Umbilical cord (tissue), 2 donors: Measurements from ENCODE around the gene VPS72. TPM values are rescaled to one million over a fixed set of nuclear protein-coding genes. Genes with fewer than 3 reads are reported as not detected.
"Not testable (repeated sequence)": the region's sequence is repeated elsewhere in the genome, so short reads cannot be mapped to it uniquely, and the experiment has no call there.

Experiments
- DNase-seq: peaks from one replicate; pipeline ENCODE4 v3.0.0-alpha.2; 2015; ENCODE audit warnings: low spot score
- total RNA-seq: library from RNA; depleted of rRNA; stranded (reverse); fragments of >200 nt; gene quantifications from one replicate; pipeline ENCODE4 v1.2.3, GENCODE V29; 2014; ENCODE audit warnings: low replicate concordance; ENCODE audit not compliant: insufficient read depth

VPS72 gene
- 61.4 TPM for total RNA-seq

DNA sequence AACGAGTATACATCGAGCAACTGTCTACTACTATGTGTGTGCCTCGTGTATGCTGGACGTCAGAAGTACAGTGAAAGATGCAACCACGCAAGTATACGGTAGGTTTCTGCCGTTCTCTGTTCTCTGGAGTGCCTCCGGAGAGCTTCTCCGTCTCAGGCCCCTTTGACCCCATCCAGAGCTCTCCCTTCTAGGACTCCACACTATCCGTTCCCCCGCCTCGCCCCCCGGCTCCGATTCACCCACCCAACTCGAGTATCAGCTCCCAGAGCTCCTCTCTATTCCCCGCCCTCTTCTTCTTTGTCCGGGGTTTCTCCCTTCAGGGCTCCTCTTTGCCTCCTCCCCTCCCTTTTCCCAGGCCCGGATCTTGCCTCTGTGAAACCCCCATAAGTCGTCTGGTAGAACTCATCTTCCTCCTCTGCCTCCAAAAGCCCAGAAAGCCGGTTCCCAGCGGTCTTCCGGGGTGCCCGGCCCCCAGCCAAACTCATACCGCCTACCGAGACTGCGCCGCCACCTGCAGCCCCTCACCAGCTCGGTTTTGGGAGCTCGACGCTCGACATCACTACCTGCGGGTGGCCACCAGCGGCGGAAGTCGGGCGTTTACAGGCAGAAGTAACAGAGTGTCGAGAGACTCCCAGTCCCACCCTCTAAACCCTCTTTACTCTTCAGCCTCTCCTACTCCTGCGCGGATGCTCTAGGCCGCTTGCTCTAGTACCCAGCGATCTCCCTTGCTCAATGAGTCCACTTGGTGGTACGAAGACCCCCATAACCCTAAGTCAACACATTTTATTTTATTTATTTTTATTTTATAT lies at the start of gene VPS72:
Gene VPS72, minus strand, starts transcription at position 561 of the 809 bp plus-strand sequence. Its CDS starts 76 bp downstream, at position 485.
- DNase-seq, result peak; percentile 95

- DNase-seq, result no peak
Measured at GRCh38 chr1:151238467-151238739, 48.4 kb upstream of the VPS72 start.

- no peak for DNase-seq
Measured at GRCh38 chr1:151237678-151238466, 47.9 kb upstream of the VPS72 start.

- DNase-seq, result no peak
Measured at GRCh38 chr1:151235235-151235634, 45.2 kb upstream of the VPS72 start.

DNA sequence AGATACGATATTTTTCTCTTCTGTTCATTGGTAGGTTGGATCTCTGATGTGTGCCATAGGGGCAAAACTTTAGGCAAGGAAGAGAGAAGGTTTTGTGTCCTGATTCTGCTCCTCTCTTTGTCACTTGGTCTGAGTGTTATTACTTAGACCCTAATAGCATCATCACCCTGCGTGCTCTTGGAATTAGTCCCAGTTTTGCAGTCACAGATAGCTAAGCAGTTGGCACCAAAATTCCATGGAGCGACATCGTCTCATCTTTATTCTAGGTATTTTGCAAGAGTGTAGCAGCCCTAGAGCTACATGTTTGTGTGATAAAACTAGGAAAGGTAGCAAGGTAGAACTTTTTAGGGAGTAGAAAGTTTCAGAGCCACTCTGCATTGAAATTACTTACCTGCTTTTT lies 32.1 kb upstream of the VPS72 start:
- no peak for DNase-seq

- DNase-seq, result no peak
Measured at GRCh38 chr1:151221616-151222015, 31.6 kb upstream of the VPS72 start.

- DNase-seq, result no peak
Measured at GRCh38 chr1:151213560-151213959, 23.6 kb upstream of the VPS72 start.

DNA sequence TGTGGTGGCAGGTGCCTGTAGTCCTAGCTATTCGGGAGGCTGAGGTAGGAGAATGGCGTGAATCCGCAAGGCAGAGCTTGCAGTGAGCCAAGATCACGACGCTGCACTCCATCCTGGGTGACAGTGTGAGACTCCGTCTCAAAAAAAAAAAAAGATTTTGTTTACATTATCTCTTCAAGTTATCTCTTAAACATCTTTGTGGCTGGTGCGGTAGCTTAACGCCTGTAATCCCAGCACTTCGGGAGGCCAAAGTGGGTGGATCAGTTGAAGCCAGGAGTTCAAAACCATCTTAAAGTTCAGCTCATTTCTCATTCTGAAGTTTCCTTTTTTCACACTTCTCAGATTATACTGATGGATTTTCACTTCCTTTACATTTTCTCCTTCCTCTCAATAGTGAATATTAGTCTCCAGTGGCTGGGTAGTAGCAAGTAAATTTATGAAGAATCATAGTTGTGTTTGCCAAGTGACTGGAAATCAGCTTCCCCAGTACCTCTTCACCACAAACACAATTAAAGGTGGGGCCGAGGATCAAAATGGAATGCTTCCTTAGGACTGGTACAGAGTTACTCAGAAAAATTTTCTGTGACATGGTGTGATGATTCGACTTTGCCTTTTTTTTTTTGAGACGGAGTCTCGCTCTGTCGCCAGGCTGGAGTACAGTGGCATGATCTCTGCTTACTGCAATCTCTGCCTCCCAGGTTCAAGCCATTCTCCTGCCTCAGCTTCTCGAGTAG lies 22.1 kb upstream of the VPS72 start:
- no peak for DNase-seq

DNA sequence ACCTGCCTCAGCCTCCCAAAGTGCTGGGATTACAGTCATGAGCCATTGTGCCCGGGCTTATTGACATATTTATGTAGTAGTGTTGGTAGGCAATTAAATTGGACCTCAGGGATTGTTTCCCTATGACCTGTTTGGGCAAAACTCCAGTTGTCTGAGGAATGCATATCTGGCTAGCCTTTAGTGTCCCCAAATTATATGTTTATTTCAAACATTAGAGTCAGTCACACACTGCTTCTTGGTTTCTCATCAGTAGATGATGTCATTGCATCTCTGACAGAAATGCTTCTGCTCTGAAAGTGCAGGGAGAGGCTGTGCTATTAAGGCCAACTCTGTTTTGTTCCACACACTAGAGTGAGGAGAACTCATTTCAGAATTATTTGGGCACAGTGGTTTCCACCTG lies 20.8 kb upstream of the VPS72 start:
- DNase-seq, result no peak

DNA sequence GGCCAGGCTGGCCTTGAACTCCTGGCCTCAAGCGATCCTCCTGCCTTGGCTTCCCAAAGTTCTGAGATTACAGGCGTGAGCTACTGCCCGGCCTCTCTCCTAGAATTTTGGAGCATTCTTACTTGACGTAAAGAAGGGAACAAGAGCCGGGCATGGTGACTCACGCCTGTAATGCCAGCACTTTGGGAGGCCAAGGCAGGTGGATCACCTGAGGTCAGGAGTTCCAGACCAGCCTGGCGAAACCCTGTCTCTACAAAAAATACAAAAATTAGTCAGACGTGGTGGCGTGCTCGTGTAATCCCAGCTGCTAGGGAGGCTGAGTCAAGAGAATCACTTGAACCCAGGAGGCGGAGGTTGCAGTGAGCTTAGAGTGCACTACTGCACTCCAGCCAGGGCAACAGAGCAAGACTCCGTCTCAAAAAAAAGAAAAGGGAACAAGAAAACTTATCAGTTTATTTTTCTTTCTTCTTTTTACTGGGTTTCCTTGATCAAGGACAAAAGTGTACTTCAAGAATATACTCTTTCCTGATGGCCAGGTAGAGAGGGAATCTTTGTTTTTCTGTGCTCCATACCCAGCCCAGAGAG lies 15.5 kb upstream of the VPS72 start:
- DNase-seq, result not testable (repeated sequence)

GRCh38 chr1:151199873-151200581 lies 10.0 kb upstream of the VPS72 start:
- DNase-seq, result peak; percentile 67

DNA sequence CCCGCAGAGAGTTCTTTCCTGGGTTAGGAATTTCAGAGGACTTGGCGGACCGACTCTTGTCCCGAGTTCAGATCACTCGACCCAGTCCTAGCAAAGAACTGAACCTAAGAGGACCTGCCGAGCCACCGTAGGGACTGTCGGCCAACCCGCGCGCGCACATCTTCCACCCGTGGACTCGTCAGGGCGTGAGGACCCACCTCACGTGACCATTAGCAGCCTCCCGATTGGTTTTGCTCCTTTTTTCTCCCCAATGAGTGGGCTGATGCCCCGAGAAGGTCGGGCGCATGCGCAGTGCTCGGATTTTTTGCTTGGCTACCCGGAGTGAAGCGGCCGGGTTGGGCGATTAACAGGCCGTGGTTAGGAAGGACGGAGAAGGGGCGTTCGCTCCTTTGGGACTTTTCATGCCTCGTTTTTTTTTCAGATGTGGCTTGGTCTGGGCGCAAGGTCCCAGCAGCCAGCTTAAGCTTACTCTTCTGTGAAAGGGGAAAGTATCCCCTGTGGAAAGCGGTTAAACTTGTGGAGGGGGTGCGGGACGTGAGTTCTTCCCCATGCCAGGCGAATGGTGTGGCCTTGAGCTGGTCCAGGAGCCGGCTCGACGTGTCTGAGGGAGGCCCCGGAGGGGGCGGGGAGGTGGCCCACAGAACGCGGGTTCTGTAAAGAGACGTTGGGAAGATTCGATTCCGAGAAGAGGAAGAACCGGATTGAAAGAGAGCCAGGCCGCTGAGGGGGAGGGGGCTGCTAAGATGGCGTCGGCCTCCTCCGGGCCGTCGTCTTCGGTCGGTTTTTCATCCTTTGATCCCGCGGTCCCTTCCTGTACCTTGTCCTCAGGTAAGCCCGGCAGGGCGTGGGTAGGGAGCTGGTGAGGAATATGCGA lies 8.5 kb upstream of the VPS72 start, which contains the start of gene PIP5K1A:
Gene PIP5K1A, plus strand, starts transcription at position 299 of the 874 bp plus-strand sequence. Its CDS starts 445 bp downstream, at position 744.
- DNase-seq, result peak; percentile 99

DNA sequence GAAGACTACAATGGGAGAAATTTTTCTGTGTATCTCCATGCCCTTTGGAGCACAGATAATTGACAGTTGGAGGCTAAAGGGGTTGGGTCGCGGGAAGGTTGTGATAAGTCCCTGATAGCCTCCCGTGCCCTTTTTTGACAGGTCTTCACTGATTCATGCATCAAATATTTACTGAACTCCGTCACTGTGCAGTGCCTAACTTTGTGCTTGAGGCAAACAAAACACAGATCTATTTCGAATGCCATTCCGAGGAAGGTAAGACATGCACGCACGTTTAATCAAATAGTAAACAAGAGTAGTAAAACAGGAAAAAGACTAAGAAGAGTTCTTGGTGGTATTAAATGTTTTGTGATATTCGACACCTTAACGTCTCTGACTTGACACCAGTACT lies 7.9 kb upstream of the VPS72 start:
- no peak for DNase-seq

- DNase-seq, result peak; percentile 88
Measured at GRCh38 chr1:151196292-151196800, 6.3 kb upstream of the VPS72 start.

- peak; percentile 78 for DNase-seq
Measured at GRCh38 chr1:151194894-151195594, 5.0 kb upstream of the VPS72 start.

- DNase-seq, result no peak
Measured at GRCh38 chr1:151193856-151194255, 3.9 kb upstream of the VPS72 start.

DNA sequence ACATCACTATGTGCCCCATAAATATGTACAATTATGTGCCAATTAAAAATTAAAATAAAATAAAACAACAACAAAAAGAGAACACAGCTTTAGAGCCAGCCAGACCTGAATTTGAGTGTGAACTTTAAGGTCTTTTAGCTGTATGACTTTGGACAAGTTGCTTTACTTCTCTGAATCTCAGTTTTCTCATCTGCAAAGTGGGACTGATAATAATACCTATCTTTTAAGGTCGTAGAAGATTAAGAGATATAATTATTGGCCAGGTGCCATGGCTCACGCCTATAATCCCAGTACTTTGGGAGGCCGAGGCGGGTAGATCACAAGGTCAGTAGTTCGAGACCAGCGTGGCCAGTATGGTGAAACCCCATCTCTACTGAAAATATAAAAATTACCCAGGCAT lies 3.3 kb upstream of the VPS72 start:
- no peak for DNase-seq

DNA sequence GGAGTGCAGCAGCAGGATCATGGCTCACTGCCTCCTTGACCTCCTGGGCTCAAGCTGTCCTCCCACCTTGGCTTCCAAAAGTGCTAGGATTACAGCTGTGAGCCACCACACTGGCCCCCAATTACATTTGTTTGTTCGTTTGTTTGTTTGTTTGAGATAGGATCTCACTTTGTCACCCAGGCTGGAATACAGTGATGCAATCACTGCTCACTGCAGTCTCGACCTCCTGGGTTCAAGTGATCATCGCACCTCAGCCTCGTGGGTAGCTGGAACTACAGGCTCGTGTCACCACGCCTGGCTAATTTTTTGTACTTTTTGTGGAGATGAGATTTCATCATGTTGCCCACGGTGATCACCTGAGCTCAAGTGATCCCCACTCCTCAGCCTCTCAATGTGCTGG lies 2.0 kb upstream of the VPS72 start:
- DNase-seq, result no peak

GRCh38 chr1:151188667-151189066 lies 1.3 kb downstream of the VPS72 start:
- not testable (repeated sequence) for DNase-seq
